ENCODE measurements around the gene TRAF7. TPM values are rescaled to one million over a fixed set of nuclear protein-coding genes. Genes with fewer than 3 reads are reported as not detected.

TRAF7 gene
- 34.7 to 54.8 TPM (median 48.4 TPM) in 5 replicates for total RNA-seq (2022; extraction: Qiagen RNA extraction)

DNA sequence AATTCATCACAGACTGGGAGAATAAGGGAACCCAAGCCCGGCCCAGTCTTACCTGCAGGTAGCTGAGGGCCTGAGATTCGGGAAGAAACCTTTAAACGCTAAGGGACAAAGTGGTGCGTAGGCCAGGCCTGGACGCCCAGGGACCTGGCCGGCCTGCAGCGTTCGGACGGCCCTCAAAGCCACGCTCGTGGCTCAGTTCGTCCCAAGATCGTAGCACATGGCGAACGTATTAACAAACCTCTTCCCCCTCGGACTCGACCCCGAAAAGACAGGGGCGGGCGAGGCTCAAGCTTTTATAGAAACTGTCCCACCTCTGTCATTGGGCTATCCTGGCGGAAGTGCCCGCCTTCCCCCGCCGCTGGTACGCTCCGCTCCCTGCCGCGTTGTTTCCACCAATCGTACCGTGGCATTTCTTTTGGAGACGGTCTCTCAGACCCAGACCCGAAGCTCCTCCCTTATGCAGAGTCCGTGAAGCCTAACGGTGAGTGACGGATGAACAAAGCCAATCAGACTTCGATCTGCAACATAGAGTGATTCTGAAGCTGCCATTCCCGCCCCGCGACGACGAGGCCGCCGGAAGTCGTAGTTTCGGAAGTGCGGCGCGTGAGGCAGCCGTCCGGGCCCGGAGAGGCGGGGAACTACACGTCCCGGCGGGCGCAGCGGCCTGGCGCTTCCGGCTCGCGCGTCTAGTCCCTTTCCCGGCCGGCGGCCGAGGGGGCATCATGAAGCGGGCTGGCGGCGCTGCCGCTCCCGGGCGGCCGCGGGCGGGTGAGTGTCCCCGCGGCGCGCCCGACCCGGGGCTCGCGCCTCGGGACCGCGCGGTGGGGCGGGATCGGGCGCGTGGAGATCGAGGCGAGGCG lies at the start of gene TRAF7:
Gene TRAF7, plus strand, starts transcription at position 692 of the 860 bp plus-strand sequence. CDS start 8,139 bp downstream, outside the sequence.

DNA sequence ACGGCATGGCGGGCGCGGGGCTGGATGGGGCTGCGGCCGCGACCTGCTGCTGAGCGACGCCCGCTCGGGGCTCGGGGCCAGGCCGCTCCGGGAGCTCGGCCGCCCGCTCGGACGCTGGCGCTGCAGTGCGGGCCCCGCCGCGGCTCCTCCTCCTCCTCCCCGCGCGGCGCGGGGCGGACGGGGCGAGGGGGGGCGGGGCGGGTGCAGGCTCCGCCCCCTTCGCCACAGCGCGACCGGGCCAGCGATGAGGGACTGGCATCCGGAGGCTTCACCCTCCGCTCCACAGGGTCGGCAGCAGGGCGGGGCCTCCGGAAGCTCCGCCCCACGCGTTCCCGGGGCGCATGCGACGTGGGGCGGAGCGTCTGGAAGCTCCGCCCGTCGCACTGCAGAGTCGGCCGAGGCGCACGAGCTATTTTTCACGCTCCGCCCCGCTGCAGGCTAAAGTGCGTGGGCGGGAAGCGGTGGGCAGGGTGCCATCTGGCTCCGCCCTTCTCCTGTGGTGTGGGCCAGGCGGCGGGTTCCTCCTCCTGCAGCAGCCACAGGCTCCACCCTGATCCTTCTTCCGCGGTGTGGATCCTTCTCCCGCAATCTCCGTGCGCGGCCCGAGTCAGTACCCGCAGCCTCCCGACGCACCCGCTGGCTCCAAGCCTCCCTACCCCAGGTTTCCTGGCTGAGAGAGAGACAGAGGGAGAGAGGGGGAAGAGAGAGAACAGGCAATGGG lies 19.7 kb upstream of the TRAF7 start, which contains the start of gene PKD1:
Gene PKD1, minus strand, starts transcription at position 129 of the 721 bp plus-strand sequence. CDS start 209 bp downstream, outside the sequence.

DNA sequence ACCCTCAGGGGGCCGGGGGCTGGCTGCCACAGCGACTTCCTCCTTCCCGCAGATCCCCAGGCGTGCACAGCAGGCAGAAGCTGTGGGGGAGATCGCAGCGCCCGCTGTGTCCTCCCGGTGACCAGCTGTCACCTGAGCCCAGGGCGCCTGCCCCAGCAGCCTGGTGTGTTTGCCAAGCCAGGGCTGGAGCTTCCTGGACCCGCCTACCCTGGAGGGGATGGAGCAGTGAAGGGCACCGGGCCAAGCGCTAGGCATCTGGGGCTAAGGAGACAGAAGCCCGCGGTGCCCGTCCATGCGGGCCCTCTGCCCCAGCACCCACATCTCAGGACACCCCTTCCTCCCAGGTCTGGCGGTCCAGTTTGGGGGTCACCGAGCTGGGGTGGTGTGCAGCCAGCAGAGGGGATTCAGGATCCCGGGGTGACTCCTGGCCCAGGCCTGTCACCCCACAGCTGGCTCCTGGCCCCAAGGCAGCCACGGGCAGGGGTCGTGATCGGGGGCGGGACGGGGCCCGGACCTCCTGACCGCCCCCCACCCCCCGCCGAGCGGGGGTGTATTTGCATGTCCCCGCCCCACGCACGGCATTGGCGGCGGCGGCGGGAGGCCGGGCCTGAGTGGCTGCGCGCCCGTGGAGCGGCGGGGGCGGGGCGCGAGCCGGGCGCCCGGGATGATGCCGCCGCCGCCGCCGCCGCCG lies 7.5 kb upstream of the TRAF7 start, which contains the start of gene RAB26:
Gene RAB26, plus strand, starts transcription at position 645 of the 691 bp plus-strand sequence. CDS start 159 bp downstream, outside the sequence.

DNA sequence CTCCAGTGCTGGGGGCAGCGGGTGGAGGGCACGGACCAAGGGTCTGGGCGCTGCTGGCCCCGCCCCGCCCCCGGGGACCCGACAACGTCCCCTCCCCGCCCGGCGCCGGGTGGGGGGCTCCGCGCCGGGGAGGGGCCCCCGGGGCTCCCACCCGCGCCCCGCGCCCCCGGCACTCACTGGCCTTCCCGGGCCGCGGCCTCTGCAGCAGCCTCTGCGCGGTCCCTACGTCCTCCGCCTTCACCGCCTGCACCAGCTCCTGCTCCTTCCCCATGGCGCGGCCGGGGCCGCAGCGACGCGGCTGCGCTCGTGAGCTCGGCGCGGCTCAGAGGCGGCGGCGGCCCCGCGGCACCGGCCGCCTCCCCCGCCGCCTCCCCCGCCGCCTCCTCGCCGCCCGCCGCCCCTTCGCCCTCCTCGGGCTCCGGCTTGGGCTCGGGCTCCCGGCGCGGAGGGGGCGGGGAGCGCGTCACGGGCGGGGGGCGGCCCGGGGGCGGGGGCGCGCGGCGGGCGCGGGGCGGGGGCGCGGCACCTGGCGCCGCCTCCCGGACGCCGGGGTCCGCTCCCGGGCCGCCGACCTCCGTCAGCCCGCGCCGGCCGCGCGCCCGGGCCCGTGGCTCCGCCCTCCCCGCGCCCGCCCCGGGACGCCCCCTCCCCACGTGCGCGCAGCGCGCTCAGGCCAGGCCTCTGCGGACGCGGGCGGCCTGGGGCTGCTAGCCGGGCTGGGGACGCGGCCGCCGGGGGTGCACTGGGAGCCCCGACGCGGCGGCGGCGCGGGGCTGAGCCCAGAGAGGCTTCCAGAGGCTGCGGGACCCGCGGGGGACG lies 40.8 kb downstream of the TRAF7 start, which contains the start of gene CASKIN1:
Gene CASKIN1, minus strand, starts transcription at position 444 of the 819 bp plus-strand sequence. Its CDS starts 173 bp downstream, at position 271.

DNA sequence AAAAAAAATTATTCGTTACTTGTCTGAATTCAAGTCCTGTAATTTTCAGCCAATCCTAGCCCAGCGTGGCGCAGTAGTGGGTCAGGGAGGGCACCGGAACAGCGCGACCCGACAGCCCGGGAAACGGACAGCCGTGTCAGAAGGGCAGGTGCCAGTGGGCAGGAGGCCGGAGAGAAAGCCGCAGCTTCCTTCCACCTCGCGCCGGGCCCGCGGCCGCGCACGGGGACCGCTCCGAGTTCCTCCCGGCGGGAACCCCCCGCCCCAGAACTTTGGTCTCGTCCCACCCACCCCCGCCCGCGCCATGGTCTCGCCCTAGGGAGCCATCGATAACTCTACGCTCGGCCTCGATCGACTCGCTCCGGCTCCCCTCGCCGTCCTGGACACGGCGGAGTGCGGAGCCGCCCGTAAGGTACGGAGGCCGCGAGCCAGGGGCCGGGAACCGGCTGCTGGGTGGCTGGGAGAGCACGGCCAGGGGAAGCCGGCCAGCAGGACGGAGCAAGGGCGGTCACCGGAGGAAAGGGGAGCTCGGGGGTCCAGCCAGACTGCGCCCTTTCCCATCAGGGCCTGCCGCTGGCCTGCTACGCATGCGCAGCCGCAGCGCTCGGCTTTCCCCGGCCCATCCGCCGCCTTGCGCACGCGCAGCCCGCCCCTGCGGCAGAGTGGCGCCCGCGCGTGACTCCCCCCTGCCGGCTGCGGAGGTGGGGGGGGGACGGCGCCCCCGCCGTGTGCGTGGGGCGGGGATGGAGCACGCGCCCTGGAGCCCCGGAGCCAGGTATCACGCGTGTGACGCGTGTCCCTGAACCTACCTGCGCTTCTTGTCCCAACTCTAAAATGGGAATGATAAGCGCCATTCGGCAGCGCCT lies 49.8 kb downstream of the TRAF7 start, which contains the start of gene MLST8:
Gene MLST8, plus strand, starts transcription at position 351 of the 863 bp plus-strand sequence. CDS start 632 bp downstream, outside the sequence.

DNA sequence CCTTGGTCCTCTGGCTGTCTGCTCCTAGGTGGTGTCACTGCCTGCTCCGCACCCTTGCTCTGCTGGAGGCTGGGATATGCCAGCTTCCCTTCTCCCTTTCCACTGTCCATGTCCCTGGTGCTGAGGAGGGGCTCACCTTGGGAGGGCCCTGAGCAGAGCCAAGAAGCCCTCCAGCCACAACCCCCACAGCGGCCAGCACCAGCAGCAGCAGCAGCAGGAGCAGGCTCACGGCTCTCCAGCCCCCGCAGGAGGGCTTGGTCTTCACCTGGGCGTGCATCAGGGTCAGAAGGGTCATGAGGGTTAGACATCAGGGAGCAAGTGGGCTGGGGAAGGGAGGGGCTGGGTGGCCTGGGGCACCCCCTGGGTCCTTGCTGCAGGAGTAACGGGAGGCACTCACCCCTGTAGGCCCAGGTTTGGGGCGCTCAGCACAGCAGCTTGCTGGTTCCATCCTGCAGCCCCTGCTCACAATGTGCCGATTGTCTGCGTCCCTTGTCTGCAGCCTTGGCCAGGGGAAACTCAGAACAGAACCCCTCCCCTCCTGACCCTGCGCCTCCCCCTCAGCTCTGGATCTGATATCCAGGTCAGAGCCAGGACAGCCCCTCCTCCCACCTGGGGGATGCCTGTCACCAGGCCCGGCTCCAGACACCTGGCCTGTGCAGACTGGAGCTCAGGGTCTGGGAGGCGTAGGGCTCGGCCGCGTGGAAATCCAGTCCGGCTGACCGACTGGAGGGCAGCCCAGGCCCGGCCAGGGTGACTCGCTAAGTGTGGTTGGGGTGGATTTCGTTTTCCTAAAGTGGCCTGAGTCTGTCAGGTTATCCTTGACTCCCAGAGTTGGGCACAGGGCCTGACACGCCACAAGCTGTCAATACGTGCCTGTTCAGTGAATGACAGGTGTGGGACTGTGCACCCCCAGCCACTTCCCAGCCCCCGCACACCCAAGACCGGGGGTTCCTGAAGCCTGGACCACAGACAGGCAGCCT lies 55.1 kb downstream of the TRAF7 start, which contains the start of gene BRICD5:
Gene BRICD5, minus strand, starts transcription at position 478 of the 980 bp plus-strand sequence. Its CDS starts 30 bp downstream, at position 448.

DNA sequence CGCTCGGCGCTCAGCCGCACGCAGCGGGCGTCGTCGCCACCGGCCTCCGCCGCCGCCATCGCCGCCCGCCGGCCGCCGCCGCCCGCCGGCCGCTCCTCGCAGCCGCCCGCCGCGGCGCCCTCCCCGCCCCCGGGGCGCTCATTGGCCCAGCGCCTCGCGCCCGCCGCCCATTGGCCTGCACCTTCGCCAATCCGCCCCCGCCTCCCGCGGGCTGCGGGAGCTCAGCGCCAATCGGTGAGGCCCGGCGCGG lies 59.1 kb downstream of the TRAF7 start, which contains the start of gene PGP:
Gene PGP, minus strand, starts transcription at position 122 of the 250 bp plus-strand sequence. Its CDS starts 63 bp downstream, at position 59.

DNA sequence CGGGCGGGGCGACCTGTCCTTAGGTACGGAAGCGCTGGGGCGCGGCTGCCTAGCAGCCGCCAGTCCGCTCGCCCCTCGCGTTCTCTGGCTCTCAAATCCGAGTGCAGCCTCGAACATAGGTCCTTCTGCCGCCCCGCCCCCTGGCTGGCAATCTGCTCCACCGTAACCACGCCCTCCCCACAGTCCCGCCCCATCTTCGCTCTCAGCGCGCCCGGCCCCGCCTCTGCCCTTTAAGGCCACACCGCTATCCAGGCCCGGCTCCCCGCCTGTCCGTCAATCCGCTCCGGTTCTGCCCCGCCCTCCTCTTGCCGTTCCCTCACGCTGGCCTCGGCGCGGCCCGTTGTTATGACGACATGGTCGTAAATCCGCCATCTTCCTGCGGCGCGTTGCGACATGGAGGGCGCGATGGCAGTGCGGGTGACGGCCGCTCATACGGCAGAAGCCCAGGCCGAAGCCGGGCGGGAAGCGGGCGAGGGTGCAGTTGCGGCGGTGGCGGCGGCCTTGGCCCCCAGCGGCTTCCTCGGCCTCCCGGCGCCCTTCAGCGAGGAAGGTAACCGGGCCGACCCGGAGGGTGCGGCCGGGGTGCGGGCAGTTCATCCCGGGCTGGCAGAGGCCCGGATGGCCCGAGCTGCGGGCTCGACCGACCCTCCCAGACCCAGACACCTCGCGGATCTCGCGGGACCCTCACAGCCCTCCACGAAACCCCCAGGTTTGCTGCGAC lies 67.8 kb downstream of the TRAF7 start, which contains the start of gene E4F1:
Gene E4F1, plus strand, starts transcription at position 371 of the 721 bp plus-strand sequence. Its CDS starts 23 bp downstream, at position 394.

Other genes with a start within 250 kb of the TRAF7 start
- 1.5 to 3.1 TPM (median 2.8 TPM) in 5 replicates for gene HS3ST6, start 237.4 kb upstream of the TRAF7 start, total RNA-seq (2022; extraction: Qiagen RNA extraction)
- gene MSRB1, start 212.6 kb upstream of the TRAF7 start, total RNA-seq (2022; extraction: Qiagen RNA extraction): 34.0 to 45.3 TPM (median 40.5 TPM) in 5 replicates
- gene RPL3L, start 201.1 kb upstream of the TRAF7 start, total RNA-seq (2022; extraction: Qiagen RNA extraction): 0.07 to 0.13 TPM in 2 of 5 replicates, not detected in the others
- 241 to 346 TPM (median 257 TPM) in 5 replicates for gene NDUFB10, start 196.2 kb upstream of the TRAF7 start, total RNA-seq (2022; extraction: Qiagen RNA extraction)
- 3,564 to 5,547 TPM (median 5,202 TPM) in 5 replicates for gene RPS2, start 191.0 kb upstream of the TRAF7 start, total RNA-seq (2022; extraction: Qiagen RNA extraction)
- not detected in 5 replicates for gene RNF151, start 188.9 kb upstream of the TRAF7 start, total RNA-seq (2022; extraction: Qiagen RNA extraction)
- 31.8 to 43.4 TPM (median 38.1 TPM) in 5 replicates for gene TBL3, start 183.7 kb upstream of the TRAF7 start, total RNA-seq (2022; extraction: Qiagen RNA extraction)
- 0.19 to 0.38 TPM (median 0.26 TPM) in 4 of 5 replicates, not detected in the other for gene NOXO1, start 174.3 kb upstream of the TRAF7 start, total RNA-seq (2022; extraction: Qiagen RNA extraction)
- 25.8 to 46.2 TPM (median 44.5 TPM) in 5 replicates for gene GFER, start 171.6 kb upstream of the TRAF7 start, total RNA-seq (2022; extraction: Qiagen RNA extraction)
- gene SYNGR3, start 165.8 kb upstream of the TRAF7 start, total RNA-seq (2022; extraction: Qiagen RNA extraction): 6.5 to 9.5 TPM (median 7.7 TPM) in 5 replicates
- 43.2 to 63.7 TPM (median 58.6 TPM) in 5 replicates for gene ZNF598, start 146.0 kb upstream of the TRAF7 start, total RNA-seq (2022; extraction: Qiagen RNA extraction)
- gene NPW, start 136.0 kb upstream of the TRAF7 start, total RNA-seq (2022; extraction: Qiagen RNA extraction): 0.52 to 0.94 TPM (median 0.70 TPM) in 5 replicates
- gene NHERF2, start 128.9 kb upstream of the TRAF7 start, total RNA-seq (2022; extraction: Qiagen RNA extraction): 40.1 to 62.6 TPM (median 58.3 TPM) in 5 replicates
- gene NTHL1, start 107.9 kb upstream of the TRAF7 start, total RNA-seq (2022; extraction: Qiagen RNA extraction): 34.2 to 50.8 TPM (median 47.0 TPM) in 5 replicates
- 29.8 to 45.0 TPM (median 38.0 TPM) in 5 replicates for gene TSC2, start 107.8 kb upstream of the TRAF7 start, total RNA-seq (2022; extraction: Qiagen RNA extraction)
- gene PKD1, start 19.9 kb upstream of the TRAF7 start, total RNA-seq (2022; extraction: Qiagen RNA extraction): 33.0 to 58.8 TPM (median 49.3 TPM) in 5 replicates
- gene RAB26, start 7.2 kb upstream of the TRAF7 start, total RNA-seq (2022; extraction: Qiagen RNA extraction): 2.4 to 4.2 TPM (median 3.9 TPM) in 5 replicates
- 0.33 to 1.1 TPM (median 0.49 TPM) in 5 replicates for gene CASKIN1, start 40.8 kb downstream of the TRAF7 start, total RNA-seq (2022; extraction: Qiagen RNA extraction)
- gene MLST8, start 49.7 kb downstream of the TRAF7 start, total RNA-seq (2022; extraction: Qiagen RNA extraction): 39.5 to 58.7 TPM (median 48.6 TPM) in 5 replicates
- gene BRICD5, start 55.1 kb downstream of the TRAF7 start, total RNA-seq (2022; extraction: Qiagen RNA extraction): 2.6 to 6.1 TPM (median 5.7 TPM) in 5 replicates
- gene PGP, start 59.1 kb downstream of the TRAF7 start, total RNA-seq (2022; extraction: Qiagen RNA extraction): 16.2 to 35.5 TPM (median 34.1 TPM) in 5 replicates
- gene E4F1, start 67.8 kb downstream of the TRAF7 start, total RNA-seq (2022; extraction: Qiagen RNA extraction): 18.6 to 29.6 TPM (median 27.2 TPM) in 5 replicates
- 0.77 to 2.0 TPM (median 1.3 TPM) in 5 replicates for gene DNASE1L2, start 80.7 kb downstream of the TRAF7 start, total RNA-seq (2022; extraction: Qiagen RNA extraction)
- 44.3 to 102 TPM (median 91.5 TPM) in 5 replicates for gene ECI1, start 95.8 kb downstream of the TRAF7 start, total RNA-seq (2022; extraction: Qiagen RNA extraction)
- 243 to 289 TPM (median 255 TPM) in 5 replicates for gene RNPS1, start 112.3 kb downstream of the TRAF7 start, total RNA-seq (2022; extraction: Qiagen RNA extraction)
- gene ABCA3, start 184.9 kb downstream of the TRAF7 start, total RNA-seq (2022; extraction: Qiagen RNA extraction): 14.5 to 21.9 TPM (median 20.1 TPM) in 5 replicates